GM18508 (cell line): Measurements from ENCODE around the gene NAV2.
A peak's percentile ranks its signal among the peaks of the same experiment; 100 is the strongest.

Experiments
- ATAC-seq: cut with Tn5 transposase; IDR thresholded peaks from one replicate; pipeline ENCODE4 v1.9.1; 2021; ENCODE audit warnings: moderate number of reproducible peaks; ENCODE audit not compliant: insufficient read depth, unreplicated experiment

Gene NAV2

GRCh38 chr11:19934828-19935259, 222.2 kb downstream of the NAV2 start:
- ATAC-seq, result no peak

- ATAC-seq, result no peak
Observed at GRCh38 chr11:19935507-19935906, 222.9 kb downstream of the NAV2 start.

DNA sequence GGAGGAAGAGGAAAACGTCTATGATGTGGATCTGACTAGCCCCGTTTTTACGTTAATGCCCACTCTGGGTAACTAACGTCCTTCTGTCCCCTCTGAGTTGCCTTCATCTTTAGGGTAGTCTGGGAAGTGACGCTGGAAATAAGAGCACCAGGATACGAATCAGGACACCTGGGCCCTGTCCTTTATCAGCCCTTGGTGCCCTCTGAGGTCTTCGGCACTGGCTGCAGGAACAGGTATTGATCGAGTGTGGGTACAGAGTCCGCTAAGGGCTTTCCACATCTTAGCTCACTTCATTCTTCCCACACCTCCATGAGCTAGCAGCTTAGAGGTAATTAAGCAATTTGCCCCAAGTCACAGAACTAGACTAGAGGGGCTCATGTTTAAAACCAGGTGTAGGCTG, 223.8 kb downstream of the NAV2 start:
- no peak for ATAC-seq

GRCh38 chr11:19938169-19938856, 225.7 kb downstream of the NAV2 start:
- no peak for ATAC-seq

DNA sequence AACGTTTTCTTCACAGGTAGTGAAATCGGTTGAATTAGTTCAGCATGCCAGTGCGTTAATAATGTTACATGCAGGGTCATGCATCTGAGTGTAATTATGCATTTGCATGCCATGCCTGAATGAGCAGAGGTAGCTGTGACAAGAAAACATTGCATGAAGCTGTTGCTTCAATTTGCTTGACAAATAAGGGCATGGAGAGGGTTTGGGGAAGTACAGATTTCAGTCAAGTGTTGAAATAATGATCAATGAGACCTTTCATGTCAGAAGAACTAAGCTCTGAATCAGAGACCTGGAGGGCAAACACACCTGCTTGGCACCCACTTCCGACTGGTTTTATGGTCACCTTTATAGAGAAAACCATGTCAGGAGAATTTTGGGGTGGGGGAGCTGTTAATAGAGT, 226.2 kb downstream of the NAV2 start:
- ATAC-seq, result peak; percentile 41

DNA sequence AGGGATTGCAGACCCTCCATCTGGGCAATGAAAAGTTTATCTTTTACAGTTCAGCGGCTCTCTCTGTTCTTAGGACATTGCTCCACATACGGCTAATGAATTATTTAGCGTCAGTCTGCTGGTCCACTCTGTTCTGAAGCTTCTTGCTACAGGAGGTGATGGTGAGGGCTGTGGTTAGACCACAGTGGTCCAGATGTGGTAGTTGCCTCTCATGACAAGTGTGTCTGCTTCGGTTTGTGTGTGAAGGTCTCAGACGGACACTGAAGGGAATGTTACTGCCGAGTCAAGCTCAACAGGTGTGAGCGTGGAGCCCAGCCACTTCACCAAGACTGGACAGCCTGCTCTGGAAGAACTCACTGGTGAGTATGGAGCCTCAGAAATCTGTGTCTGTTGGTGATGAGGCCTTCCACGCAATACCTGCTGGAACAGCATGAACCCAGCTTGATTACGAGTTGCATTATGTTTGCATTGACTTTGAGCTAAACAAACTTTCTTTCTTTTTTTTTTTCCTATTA, 226.8 kb downstream of the NAV2 start:
- ATAC-seq, result peak; percentile 52

- ATAC-seq, result no peak
Observed at GRCh38 chr11:19940831-19941230, 228.2 kb downstream of the NAV2 start.

GRCh38 chr11:19946681-19947080, 234.0 kb downstream of the NAV2 start:
- no peak for ATAC-seq

DNA sequence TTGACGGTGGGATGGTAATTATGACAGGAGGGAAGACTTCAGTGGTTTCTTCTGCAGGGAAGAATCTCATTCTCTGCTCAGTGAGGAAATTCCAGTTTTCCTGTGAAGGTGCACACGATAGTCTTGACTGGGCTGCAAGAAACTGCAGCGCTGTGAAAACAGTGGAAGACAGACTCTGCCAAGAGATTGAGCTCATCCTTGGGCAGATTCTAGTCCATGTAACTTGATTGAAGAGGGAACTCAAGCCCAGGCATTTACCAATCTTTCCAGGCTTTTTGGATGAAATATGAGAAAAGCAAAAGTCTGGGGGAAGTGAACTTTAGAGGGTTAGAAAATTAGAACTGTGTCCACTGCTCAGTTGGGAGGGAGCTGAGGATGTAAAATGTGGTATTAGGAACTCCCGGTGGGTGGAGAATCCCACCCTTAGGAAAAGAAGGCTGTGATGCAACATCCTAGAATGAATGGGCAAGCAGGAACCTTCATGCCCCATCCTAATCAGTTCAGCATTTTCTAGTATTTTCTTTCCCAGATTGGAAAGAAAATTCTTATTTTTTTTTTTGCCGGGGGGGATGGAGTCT, 235.0 kb downstream of the NAV2 start:
- ATAC-seq, result no peak

DNA sequence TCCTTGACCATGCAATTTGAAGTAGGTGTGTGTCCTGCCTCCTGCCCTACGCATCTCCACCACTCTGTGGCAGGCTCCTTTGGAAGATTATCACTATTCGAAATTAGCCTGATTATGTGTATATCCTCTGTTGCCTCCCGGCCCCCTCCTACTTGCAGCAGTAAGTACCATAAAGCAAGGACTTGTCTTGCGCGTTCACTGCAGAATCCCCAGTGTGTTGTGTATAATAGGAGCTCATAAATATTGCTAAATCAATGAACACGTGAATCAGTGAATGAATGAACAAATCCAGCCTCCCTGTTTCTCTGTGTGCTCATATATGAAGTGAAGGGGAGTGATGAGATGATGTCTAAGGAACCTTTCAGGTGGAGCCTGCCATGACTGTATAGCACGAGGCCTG, 237.0 kb downstream of the NAV2 start:
- no peak for ATAC-seq

DNA sequence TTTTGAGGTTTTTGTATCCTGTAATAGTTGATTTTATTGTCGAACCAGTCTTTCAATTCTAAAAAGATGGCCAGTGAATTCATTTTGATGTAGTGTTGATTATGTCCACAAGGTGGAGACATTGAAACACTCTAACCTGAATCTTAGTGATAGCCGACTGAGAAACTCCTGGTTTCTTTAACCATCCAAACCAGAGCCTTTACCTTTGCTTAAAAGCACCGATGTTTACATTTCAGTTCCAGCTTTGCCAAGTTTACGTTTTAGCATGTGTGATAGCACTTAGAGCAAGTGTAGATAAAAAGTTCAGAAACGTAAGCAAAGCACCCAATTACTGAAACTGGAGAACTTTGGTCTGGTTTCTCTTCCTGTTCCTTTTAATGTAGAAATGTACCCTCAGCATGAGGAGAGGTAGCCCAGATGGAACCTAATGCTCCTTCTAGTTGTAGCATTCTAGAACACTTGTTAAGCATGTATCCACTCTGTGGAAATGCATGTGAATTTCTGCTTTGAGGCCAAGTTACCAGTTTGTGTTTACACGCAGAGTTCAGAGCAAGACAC, 239.0 kb downstream of the NAV2 start:
- ATAC-seq, result peak; percentile 87

DNA sequence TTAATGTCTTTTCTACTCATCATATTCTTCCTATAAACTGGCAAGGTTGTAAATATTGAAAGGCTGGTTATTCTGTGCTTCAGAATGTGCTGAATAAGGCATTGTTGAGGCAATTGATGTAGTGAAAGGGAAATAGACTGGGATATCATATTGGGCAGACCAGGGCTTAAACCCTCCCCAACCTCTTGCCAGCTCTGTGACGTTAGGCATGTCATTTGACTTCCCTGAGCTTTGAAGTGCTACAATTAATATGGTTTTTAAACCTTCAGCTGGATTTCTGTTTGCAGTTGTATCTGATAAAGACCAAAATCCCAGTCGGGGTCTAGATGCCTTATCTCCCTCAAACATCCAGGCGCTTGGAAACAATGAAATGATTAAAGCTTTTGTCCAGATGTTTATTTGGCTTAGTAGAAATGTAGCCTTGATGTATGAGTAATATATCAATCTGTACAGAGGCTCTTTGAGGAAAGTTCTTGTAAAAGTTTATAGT, 239.5 kb downstream of the NAV2 start:
- no peak for ATAC-seq

DNA sequence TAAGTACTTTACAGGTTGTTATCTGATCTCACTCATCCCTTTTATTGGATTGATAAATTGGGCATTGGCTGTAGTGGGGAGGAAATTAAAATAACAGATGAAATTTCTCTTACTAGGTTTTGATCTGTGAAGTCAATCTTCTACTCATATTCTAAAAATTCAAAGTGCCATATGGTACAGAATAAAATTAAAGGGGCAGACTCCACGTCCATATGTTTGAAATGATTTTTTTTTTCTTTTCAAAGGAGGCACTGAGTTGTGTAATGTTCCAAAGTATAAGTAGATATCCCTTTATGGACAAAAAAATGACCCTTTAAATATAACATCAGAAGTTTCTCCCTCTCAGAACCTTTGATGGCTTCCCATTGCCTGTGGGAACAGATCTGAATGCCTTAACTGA, 240.3 kb downstream of the NAV2 start:
- ATAC-seq, result no peak

GRCh38 chr11:19953336-19953735, 240.7 kb downstream of the NAV2 start:
- ATAC-seq, result no peak

DNA sequence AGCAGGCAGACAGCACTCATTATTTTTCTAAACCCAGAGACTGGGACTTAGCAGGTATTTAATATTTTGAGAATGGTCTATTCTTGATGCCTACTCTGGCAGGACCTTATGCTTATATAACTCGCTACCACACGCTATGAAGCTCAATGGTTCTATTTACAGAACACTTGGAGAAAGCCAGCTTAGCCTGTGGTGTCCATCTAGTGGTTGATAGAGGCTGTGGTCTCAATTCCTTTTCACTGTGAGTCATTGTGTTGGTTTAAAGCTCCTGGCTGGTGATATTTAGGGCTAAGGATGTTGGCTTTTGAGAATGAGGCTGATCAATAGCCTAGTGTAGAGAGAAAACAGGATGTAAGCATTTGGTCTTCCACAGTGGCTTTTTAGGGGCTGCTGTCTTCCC, 241.3 kb downstream of the NAV2 start:
- ATAC-seq, result no peak

GRCh38 chr11:19954899-19955298, 242.3 kb downstream of the NAV2 start:
- no peak for ATAC-seq

DNA sequence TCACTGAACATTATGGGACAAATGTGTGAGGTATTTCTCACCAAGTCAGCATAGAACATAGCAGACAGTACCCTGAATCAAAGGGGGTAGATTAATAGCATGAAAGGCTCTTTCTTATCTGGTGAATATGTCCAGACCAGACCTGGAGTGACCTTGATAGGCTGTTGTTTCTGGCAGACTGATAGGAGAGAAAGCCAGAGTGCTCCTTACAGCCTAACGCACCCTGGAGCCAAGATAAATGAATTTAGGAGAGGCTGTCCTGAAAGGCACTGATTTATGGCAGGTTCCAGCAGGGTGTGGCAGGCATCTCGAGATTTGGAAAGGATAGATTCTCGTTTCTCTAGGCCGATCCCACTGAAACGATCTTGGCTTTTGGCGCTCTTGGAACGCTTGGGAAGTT, 243.0 kb downstream of the NAV2 start:
- ATAC-seq, result no peak

DNA sequence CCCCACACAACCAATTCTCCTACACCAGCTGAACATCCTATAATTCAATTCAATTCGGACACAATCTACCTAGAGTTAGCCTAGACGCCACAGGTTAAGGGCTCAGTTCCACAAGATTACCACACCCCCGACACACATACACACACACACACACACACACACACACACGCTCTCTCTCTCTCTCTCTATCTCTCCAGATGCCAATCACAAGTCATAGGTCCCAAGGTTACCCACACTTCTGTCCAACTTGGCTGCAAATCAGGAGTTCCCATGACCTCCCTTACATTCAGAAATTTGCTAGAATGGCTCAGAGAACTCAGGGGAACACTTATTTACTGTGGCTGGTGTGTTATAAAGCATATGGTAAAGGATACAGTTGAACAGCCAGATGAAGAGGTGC, 243.6 kb downstream of the NAV2 start:
- no peak for ATAC-seq

- no peak for ATAC-seq
Observed at GRCh38 chr11:19957294-19957943, 244.8 kb downstream of the NAV2 start.

GRCh38 chr11:19958204-19958603, 245.6 kb downstream of the NAV2 start:
- no peak for ATAC-seq

DNA sequence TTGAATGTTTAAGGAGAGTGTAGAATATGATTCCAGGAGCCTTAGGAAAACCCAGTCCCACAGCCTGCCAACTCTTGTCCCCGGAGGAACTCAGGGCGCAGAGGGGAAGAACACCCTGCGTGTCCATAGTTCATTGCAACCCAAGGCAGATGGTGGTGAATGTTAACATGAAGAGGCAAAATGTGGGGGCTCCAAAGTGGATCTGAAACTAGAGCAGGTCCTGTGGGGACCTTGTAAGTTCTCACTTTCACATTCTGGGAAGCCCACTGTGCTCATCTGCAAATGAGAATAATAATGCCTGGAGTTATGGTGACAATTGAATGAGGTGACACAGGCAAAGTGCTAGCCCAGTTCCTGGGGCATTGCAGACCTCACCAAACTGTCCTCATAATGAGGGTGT, 246.6 kb downstream of the NAV2 start:
- no peak for ATAC-seq
